Glutamatergic neuron (in vitro differentiated cells): ENCODE measurements around the gene TUBB2B. TPM values are rescaled to one million over a fixed set of nuclear protein-coding genes. Genes with fewer than 3 reads are reported as not detected.
A peak's percentile ranks its signal among the peaks of the same experiment; 100 is the strongest.

ENCODE experiments used
- DNase-seq: peaks from one replicate; pipeline ENCODE4 v3.0.0; 2022
- H3K27ac Mint-ChIP-seq: one replicate; pipeline ENCODE4 v1.8.0; 2020; ENCODE audit warnings: mild to moderate bottlenecking, mixed read lengths, inconsistent platforms; ENCODE audit not compliant: unreplicated experiment
- H3K27me3 Mint-ChIP-seq: one replicate; pipeline ENCODE4 v1.8.0; 2020; ENCODE audit warnings: mild to moderate bottlenecking, moderate library complexity, mixed read lengths, inconsistent platforms; ENCODE audit not compliant: unreplicated experiment
- H3K36me3 Mint-ChIP-seq: one replicate; pipeline ENCODE4 v1.8.0; 2020; ENCODE audit warnings: mild to moderate bottlenecking, mixed read lengths, inconsistent platforms; ENCODE audit not compliant: unreplicated experiment
- H3K4me1 Mint-ChIP-seq: one replicate; pipeline ENCODE4 v1.8.0; 2020; ENCODE audit warnings: mild to moderate bottlenecking, low read depth, mixed read lengths, inconsistent platforms; ENCODE audit not compliant: unreplicated experiment
- H3K4me3 Mint-ChIP-seq: one replicate; pipeline ENCODE4 v1.8.0; 2020; ENCODE audit warnings: mild to moderate bottlenecking, mixed read lengths, inconsistent platforms; ENCODE audit not compliant: unreplicated experiment
- H3K9me3 Mint-ChIP-seq: one replicate; pipeline ENCODE4 v1.8.0; 2020; ENCODE audit warnings: mild to moderate bottlenecking, moderate library complexity, mixed read lengths, inconsistent platforms; ENCODE audit not compliant: unreplicated experiment
- CTCF ChIP-seq: fragments of 200-600 bp; sonication (generic); IDR thresholded peaks from one replicate; pipeline ENCODE4 v1.5.0; 2021; ENCODE audit not compliant: partially characterized antibody, unreplicated experiment
- total RNA-seq: library from RNA; stranded (reverse); fragmentation: NEBNext Ultra II Directional; extraction: Animal tissue kit (Norgen Biotek cat#: 25700); gene quantifications from one replicate; pipeline ENCODE4 v1.2.1, GENCODE V29; 2021; ENCODE audit not compliant: unreplicated experiment

TUBB2B gene
- total RNA-seq, 1 donor from 2014 or later = 1,777 TPM

GRCh38 chr6:3239110-3239830 is 11.8 kb upstream of the TUBB2B start:
- peaks cover 6% of the 10 kb centered on the region for H3K9me3 Mint-ChIP-seq
- DNase-seq = no peak

GRCh38 chr6:3237761-3238662 is 10.6 kb upstream of the TUBB2B start:
- peaks cover 11% of the 10 kb centered on the region for H3K4me1 Mint-ChIP-seq
- no peaks in the 10 kb centered on the region for H3K36me3 Mint-ChIP-seq
- H3K9me3 Mint-ChIP-seq = peaks cover 7% of the 10 kb centered on the region
- TF ChIP-seq CTCF = no peak
- DNase-seq = no peak
- H3K4me3 Mint-ChIP-seq = no peak overlapping the region
- no peak overlapping the region for H3K27ac Mint-ChIP-seq
- peaks cover 8% of the 10 kb centered on the region for H3K27me3 Mint-ChIP-seq

More at GRCh38 chr6:3239110-3239830, 11.8 kb upstream of the TUBB2B start:
- peaks cover 3% of the 10 kb centered on the region for H3K4me1 Mint-ChIP-seq
- peaks cover 7% of the 10 kb centered on the region for H3K27me3 Mint-ChIP-seq
- H3K36me3 Mint-ChIP-seq = peaks cover 5% of the 10 kb centered on the region
- H3K4me3 Mint-ChIP-seq = no peak overlapping the region
- H3K27ac Mint-ChIP-seq = no peak overlapping the region
- TF ChIP-seq CTCF = peak; percentile 37

- TF ChIP-seq CTCF = no peak
These were observed 8.6 kb upstream of the TUBB2B start for GRCh38 chr6:3236005-3236404.

DNA sequence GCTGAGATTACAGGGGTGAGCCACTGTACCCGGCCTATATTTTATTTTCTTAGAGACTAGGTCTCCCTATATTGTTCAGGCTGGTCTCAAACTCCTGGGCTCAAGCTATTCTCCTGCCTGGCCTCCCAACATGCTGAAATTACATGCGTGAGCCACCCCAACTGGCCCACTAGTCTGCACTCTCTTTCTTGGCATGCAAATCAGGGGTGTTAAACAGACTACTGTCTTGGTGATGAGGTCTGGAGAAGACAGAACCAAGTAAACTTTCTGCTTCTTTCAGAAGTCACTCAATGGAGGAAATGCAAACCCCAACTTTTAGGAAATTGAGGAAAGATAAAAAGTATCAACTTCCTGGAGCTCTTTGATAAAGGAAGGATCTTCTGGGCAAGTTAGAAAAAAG is 8.0 kb upstream of the TUBB2B start:
- Mint-ChIP-seq H3K9me3 (peaks cover 16% of the 10 kb centered on the region), H3K27ac (no peak overlapping the region), H3K36me3 (no peaks in the 10 kb centered on the region), H3K4me1 (peaks cover 19% of the 10 kb centered on the region), H3K4me3 (no peak overlapping the region), H3K27me3 (peaks cover 16% of the 10 kb centered on the region)
- no peak for TF ChIP-seq CTCF
- DNase-seq = no peak

More at GRCh38 chr6:3236005-3236404, 8.6 kb upstream of the TUBB2B start:
- Mint-ChIP-seq H3K4me3 (peak overlapping the region; percentile 2), H3K27ac (no peak overlapping the region), H3K27me3 (peaks cover 13% of the 10 kb centered on the region), H3K4me1 (peaks cover 16% of the 10 kb centered on the region), H3K36me3 (no peaks in the 10 kb centered on the region), H3K9me3 (peaks cover 11% of the 10 kb centered on the region)
- no peak for DNase-seq

- Mint-ChIP-seq H3K36me3 (peaks cover 3% of the 10 kb centered on the region), H3K4me1 (peaks cover 19% of the 10 kb centered on the region), H3K27ac (peak overlapping the region; percentile 3), H3K27me3 (peaks cover 30% of the 10 kb centered on the region), H3K4me3 (peak overlapping the region; percentile 66), H3K9me3 (peaks cover 29% of the 10 kb centered on the region)
- no peak for TF ChIP-seq CTCF
- no peak for DNase-seq
These were observed 6.5 kb upstream of the TUBB2B start for GRCh38 chr6:3233904-3234303.
